Measurements from ENCODE around the gene MUS81.

MUS81 gene

DNA sequence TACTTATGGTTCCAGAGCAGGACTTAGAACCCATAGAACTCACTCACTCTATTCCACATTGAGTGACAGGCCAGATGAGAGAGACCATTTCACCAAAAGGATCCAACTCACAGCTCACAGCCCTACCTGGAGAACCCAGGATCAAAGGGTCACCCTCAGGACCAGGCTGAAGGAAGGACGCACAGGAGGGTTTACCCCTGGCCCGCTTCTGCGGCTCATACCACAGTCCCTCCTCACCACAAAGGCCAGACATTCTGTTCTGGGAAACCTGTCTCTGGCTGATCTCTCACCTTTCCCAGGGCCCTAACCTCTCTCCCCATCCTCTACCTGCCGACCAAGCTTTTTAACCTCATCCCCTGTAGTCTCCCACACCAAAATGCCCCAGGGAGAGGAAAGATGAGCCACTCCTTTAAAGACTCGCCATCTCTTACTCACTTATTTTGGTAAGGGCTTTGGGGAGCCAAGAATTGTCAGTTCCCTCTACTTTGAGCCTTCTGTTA, 35.3 kb downstream of the MUS81 start:
- in situ Hi-C loops (cut with MboI; ENCODE audit: low pct_unique_long_range_greater_than_20kb, low sequenced_read_pairs, unreplicated experiment): no loop called here
- TF ChIP-seq, protein P1, sequence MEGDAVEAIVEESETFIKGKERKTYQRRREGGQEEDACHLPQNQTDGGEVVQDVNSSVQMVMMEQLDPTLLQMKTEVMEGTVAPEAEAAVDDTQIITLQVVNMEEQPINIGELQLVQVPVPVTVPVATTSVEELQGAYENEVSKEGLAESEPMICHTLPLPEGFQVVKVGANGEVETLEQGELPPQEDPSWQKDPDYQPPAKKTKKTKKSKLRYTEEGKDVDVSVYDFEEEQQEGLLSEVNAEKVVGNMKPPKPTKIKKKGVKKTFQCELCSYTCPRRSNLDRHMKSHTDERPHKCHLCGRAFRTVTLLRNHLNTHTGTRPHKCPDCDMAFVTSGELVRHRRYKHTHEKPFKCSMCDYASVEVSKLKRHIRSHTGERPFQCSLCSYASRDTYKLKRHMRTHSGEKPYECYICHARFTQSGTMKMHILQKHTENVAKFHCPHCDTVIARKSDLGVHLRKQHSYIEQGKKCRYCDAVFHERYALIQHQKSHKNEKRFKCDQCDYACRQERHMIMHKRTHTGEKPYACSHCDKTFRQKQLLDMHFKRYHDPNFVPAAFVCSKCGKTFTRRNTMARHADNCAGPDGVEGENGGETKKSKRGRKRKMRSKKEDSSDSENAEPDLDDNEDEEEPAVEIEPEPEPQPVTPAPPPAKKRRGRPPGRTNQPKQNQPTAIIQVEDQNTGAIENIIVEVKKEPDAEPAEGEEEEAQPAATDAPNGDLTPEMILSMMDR (IDR thresholded peaks at IDR 0.05; ENCODE audit: extremely low read depth, insufficient read depth, missing control alignments): no peak
- no peak for DNase-seq (ENCODE audit: low spot score)

DNA sequence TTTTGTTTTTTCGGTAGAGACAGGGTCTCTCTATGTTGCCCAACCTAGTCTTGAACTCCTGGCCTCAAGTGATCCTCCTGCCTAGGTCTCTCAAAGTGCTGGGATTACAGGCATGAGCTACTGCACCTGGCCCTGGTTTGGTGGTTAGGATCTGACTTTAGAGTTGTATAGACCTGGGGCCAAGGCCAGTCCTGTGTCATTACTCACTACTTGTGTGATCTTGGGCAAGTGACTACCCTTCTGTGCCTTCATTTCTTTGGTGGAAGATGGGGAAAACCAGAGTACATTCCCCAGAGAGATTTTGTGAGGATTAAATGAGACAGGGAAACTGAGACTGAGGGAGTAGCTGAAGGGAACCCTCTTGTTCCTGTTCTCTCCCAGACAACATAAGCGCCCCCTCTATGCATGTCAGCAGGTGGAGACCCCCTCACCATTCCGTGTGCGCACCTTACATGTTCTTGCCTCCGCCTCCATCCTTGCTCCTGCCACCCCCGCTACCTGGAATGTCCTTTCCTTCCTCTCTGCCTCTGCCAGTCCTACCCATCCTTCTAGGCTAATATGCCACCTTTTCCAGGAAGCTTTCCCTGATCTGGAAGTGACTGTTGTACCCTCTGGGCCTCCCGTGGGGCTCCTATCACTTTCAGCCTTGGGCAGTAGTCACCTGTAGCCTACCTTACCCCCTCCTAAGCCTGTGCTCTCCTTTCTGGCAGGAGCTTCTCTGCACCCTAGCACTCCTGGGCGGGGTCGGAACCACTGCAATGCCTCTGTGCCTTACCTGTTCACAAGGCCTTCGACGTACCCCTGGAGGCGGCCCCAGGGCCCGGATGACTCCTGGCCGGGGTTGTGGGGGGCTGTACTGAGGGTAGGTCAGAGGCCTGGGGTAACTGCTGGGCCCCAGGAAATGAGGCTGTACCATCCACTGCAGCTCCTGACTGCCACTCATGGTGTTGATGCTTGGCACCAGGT, 36.1 kb downstream of the MUS81 start:
- in situ Hi-C loops (cut with MboI; ENCODE audit: low pct_unique_long_range_greater_than_20kb, low sequenced_read_pairs, unreplicated experiment): no loop called here
- no peak for DNase-seq (ENCODE audit: low spot score)
- TF ChIP-seq, protein P1 (IDR thresholded peaks at IDR 0.05; ENCODE audit: extremely low read depth, insufficient read depth, missing control alignments): no peak

DNA sequence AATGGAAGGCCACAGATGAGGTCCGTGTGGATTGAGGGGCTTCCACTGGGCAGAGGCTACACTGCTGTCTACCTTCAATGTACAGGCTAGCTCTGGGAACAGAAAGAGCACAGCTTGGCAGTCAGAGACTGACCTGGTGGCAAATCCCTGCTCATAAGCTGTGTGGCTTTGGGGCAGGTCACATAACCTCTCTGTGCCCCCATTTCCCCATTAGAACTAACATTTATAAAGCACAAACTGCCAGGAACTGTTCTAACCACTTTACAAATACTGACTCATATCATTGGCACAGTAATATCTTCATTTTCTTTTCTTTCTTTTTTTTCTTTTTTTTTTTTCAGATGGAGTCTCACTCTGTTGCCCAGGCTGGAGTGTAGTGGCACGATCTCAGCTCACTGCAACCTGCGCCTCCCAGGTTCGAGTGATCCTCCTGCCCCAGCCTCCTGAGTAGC, 36.8 kb downstream of the MUS81 start:
- TF ChIP-seq, protein P1 (IDR thresholded peaks at IDR 0.05; ENCODE audit: extremely low read depth, insufficient read depth, missing control alignments): no peak
- DNase-seq (ENCODE audit: low spot score): no peak
- in situ Hi-C loops (cut with MboI; ENCODE audit: low pct_unique_long_range_greater_than_20kb, low sequenced_read_pairs, unreplicated experiment): no loop called here

DNA sequence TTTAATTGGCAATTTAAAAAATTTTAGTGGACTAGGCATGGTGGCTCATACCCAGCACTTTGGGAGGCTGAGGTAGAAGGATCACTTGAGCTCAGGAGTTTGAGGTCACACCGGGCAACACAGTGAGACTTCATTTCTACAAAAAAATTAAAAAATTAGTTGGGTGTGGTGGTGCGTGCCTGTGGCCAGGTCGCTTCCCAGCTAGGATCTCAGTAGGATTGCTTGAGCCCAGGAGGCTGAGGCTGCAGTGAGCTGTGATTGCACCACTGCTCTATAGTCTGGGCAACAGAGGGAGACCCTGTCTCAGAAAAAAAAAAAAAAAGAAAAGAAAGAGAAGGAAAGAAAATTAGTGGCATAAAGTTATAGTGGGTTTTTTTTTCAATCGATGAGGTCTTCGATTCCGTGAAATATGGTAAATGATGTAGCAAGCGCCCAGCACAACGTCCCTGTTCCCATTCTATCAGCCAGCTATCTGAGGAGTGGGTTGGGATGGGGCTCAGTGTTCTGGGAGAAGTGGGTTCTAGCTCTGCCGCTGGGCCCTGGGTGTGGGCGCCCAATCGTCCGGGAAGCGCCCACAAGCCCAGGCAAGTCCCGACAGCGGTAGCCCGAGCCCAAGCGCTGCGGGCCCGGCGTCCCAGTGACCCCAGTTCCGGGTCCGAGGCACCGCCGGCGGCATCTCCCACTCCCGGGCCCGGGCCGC, 38.6 kb downstream of the MUS81 start:
- no peak for DNase-seq (ENCODE audit: low spot score)
- TF ChIP-seq, protein P1 (IDR thresholded peaks at IDR 0.05; ENCODE audit: extremely low read depth, insufficient read depth, missing control alignments): no peak
- in situ Hi-C loops (cut with MboI; ENCODE audit: low pct_unique_long_range_greater_than_20kb, low sequenced_read_pairs, unreplicated experiment): no loop called here

DNA sequence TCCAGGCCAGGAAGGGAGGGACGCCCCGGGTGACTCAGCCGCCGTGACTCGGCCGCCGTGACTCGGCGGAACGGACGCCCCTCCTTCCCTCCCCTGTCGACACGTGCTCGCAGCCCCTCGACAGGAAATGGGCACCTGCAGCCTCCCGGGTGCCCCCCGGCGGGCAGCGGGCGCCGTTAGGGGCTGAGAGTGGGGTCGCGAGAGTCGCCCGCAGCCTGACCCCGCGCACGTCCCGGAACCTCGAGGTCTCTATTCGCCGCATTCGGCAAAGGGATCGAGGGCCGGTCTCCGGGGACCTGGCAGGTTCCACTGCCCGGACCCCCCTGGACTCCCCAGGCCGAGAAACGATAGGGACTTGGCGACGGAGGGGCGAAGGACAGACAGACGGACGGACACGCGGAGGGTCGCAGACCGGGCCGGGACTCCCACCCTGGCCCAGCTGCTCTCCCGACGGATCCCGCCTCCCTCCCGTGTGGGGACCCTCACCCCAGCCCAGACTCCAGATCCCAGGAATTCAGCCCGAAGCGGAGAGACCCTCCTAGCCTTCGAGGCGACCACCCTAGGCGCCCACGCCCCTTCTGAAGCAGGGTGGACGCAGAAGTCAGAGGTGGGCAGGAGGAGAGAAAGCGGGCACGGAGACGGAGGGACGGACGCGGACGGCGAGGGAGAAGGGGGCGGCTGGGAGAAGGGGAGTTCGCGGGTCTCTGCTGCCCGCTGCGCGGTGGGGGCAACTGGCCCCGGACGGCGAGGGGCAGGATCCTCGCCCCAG, 39.3 kb downstream of the MUS81 start:
- DNase-seq (ENCODE audit: low spot score): peak; percentile 73
- TF ChIP-seq, protein P1 (IDR thresholded peaks at IDR 0.05; ENCODE audit: extremely low read depth, insufficient read depth, missing control alignments): peak; percentile 30
- in situ Hi-C loops (cut with MboI; ENCODE audit: low pct_unique_long_range_greater_than_20kb, low sequenced_read_pairs, unreplicated experiment): no loop called here

All from GM13977 (cell line).